GM10266 (cell line): ENCODE results near the gene TESPA1.

Source experiments
- DNase-seq: peaks from one replicate; pipeline ENCODE4 v3.0.0; 2012; ENCODE audit errors: extremely low spot score
- TF ChIP-seq, protein P1 (sequence below): IDR thresholded peaks from 2 replicates; pipeline ENCODE4 v1.5.1; 2012; ENCODE audit warnings: mild to moderate bottlenecking, low read depth; ENCODE audit not compliant: control insufficient read depth, insufficient read depth; ENCODE audit errors: missing control alignments

The TESPA1 gene

DNA sequence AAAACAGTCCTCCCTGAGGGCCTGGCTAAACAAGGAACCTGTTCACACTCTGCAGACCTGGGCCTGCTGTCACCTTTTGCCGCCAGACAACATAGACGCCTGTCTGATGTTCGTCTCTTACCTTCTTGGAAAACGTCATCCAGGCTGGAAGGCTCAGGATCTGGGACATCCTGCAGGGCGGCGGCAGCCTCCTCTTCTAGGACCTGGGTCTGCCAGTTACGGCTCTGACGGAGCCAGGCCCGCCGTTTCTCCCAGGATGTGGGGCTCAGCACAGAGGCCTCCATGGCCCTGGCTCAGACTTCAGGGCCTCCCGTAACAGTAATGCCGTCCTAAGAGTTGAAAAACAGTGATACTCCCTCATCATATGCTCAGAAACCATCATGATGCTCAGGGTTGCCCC, 10.3 kb downstream of the TESPA1 start:
- TF ChIP-seq, protein P1, sequence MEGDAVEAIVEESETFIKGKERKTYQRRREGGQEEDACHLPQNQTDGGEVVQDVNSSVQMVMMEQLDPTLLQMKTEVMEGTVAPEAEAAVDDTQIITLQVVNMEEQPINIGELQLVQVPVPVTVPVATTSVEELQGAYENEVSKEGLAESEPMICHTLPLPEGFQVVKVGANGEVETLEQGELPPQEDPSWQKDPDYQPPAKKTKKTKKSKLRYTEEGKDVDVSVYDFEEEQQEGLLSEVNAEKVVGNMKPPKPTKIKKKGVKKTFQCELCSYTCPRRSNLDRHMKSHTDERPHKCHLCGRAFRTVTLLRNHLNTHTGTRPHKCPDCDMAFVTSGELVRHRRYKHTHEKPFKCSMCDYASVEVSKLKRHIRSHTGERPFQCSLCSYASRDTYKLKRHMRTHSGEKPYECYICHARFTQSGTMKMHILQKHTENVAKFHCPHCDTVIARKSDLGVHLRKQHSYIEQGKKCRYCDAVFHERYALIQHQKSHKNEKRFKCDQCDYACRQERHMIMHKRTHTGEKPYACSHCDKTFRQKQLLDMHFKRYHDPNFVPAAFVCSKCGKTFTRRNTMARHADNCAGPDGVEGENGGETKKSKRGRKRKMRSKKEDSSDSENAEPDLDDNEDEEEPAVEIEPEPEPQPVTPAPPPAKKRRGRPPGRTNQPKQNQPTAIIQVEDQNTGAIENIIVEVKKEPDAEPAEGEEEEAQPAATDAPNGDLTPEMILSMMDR, result no peak
- DNase-seq, result no peak

DNA sequence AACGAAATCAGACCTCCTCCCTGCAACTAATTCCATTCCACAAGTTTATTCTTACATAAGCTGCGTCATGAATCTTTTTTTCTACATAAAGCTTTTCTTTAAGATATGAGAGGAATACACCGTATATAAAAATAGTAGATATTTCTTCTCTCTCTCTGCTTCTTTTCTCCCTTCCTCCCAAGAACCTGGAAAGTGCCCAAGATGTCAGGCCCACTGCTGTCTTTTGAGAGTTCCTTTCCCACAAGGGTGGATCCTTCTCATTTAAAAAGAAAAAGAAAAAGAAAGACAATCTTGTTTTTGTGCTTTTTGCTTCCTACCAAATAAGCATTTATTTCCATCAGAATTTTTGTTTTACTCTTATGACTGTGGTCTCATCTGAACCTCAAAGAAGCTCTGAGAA, 11.0 kb downstream of the TESPA1 start:
- no peak for DNase-seq
- TF ChIP-seq, protein P1, result no peak

DNA sequence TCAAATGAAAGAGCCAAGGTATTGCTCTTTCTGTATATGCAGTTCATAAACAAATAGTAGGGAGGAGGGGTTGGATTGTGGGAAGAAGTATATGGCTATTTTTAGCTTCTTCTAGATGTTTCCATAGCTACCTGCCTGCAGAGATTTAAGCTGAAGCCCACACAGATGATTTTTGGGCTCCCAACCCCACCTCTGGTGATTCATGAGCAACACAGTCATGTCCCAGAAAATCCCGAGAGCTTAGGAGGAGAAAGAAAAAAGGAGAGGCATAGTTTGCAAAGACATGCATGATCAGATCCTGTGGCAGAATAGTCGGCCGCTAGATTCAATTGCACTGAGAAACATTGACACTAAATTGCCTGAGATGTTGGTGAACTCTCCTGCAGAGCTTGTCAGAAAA, 13.8 kb downstream of the TESPA1 start:
- TF ChIP-seq, protein P1, result no peak
- DNase-seq, result no peak

DNA sequence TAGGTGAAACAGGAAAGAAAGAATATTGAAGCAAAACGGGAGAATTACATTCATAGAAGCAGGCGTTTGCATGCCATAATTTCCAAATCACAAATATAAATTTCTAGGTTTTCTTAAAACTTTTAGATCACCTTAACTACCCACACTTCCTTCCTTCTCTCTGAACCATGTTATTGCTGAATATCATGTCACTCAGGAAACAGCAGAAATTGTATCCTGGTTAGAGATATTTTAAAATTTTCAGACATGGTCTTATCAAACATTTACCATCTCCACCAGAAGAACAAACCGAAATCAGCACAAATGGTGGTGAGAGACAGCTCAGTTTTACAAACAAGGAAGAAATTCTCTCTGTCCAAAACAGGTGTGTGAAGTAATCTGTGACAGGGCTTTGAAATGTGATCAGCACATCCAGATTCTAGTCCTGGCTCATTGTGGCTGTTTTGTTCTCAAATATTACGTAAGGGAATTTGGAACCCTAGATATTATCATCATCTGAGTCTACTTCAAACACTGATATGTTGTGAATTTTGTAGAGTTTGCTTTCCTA, 16.3 kb downstream of the TESPA1 start:
- DNase-seq, result no peak
- TF ChIP-seq, protein P1, result no peak

DNA sequence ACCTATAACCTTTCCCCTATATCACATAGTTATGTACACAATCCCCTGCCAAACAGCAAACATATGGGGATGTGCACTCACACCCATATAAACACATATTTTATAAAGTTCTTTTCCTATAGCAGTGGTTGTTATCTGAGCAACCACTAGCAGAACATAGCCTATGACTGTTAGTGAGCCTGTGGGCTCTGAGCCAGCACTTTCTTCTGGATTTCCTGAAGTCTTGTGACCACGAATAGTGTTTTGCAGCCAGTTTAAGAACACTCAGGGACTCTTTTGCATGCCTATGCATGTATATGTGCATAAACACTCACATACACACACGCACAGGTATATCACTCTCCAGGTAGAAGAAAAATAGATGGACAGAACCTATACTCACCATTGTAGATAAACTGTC, 17.1 kb downstream of the TESPA1 start:
- TF ChIP-seq, protein P1, result no peak
- no peak for DNase-seq

DNA sequence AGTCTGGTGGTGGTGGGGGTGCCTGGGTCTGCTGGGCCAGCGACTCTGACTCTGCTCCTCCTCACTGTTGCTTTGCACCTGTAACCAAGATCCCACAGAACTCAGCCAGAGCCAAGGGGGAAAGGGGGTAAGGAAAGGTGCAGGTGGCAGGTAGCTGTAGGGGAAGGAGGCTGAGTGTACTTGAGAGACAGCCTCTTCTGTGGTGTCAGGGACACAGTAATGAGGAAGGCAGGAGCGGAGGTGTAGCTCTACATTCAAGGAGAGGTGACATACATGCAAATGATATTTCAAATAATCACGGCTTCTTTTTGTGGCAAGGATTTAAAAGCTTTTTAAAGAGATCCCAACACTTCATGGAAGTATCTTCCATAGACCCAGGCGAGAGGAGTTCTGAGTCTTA, 23.4 kb downstream of the TESPA1 start:
- TF ChIP-seq, protein P1, result no peak
- no peak for DNase-seq

DNA sequence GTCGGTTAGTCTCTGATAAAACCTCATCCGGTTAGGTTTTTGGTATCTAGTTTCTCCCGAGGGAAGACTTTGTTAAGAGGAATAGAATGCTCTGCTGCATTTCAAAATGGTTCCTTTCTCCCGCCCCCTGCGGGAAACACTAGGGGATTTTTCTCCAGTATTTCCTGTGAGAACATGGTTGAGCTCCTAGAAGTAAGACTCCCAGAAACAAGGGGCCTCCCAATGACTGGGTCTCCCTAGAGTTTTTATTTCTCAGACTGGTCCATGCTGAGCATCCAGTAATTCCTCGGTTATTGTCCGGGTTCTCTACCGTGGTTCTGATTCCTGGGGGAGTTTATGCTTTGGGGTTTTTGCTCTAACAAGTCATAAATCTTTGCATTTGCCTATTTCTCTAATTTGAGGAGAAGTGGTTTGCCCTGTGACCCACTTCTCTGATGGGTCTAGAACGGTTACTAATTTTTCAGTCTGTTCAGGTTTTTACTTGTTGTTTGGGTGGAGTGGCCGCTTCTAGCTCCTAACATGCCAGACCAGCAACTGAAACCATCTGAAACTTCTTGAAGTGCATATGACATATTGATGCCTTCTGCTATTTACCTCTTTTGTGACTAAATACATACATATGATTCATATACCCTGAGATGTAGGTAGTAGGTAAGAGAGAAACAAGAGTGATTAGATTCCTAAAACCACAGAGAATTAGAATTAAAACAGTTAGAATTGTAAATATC, 25.1 kb downstream of the TESPA1 start:
- TF ChIP-seq, protein P1, result no peak
- no peak for DNase-seq
